GM12878 (cell line): ENCODE data around the gene HAAO. TPM values are rescaled to one million over a fixed set of nuclear protein-coding genes. Genes with fewer than 3 reads are reported as not detected.

Experiments used
- ATAC-seq: fragments of 200-7000 bp; cut with Tn5 transposase; 3 replicates; pipeline ENCODE4 v1.9.1; 2020; ENCODE audit warnings: mild to moderate bottlenecking, moderate library complexity
- BruUV-seq: library from RNA; stranded (reverse); fragments of 400-500 nt; replicated peaks from 2 replicates; lab custom pipeline; 2021; lab: Mats Ljungman, UMichigan
- CTCF ChIA-PET: fragments of 300-600 bp; sonication (Branson Sonifier 250); formaldehyde crosslinking; extraction: SDS; loops from one replicate; lab custom pipeline; 2021; ENCODE audit warnings: inconsistent platforms; lab: Yijun Ruan, JAX
- POLR2A ChIA-PET: fragments of 350-600 bp; formaldehyde crosslinking; extraction: SDS; loops from one replicate; lab custom pipeline; 2021; ENCODE audit warnings: inconsistent platforms; lab: Charles Lee
- RAD21 ChIA-PET: fragments of 300-600 bp; sonication (Branson Sonifier 250); formaldehyde crosslinking; loops from one replicate; lab custom pipeline; 2023; ENCODE audit warnings: antibody characterized with exemption; ENCODE audit not compliant: unreplicated experiment; lab: Charles Lee
- SMC1A ChIA-PET: fragments of 300-600 bp; sonication (Branson Sonifier 250); formaldehyde crosslinking; loops from one replicate; lab custom pipeline; 2023; ENCODE audit not compliant: unreplicated experiment, uncharacterized antibody; lab: Charles Lee
- DNase-seq: peaks from one replicate; pipeline ENCODE4 v3.0.0-alpha.2; 2011; ENCODE audit warnings: low read depth, low spot score
- FAIRE-seq: peaks from 3 replicates; lab custom pipeline; 2011; peaks lifted over from hg19 to GRCh38; lab: Jason Lieb, UNC
- H2AFZ ChIP-seq: 2 replicates; pipeline ENCODE4 v1.6.0; 2011; ENCODE audit warnings: low read depth, low read length, control low read depth; ENCODE audit not compliant: control insufficient read depth
- H3K27ac ChIP-seq: 2 replicates; pipeline ENCODE4 v1.5.1; 2011; ENCODE audit warnings: control low read depth; ENCODE audit not compliant: control insufficient read depth, insufficient read depth
- H3K27me3 ChIP-seq, 2 experiments: replicated peaks in 1 of 2; 2 replicates each; pipeline versions ENCODE4 v1.6.0 to v1.6.1; 2011; ENCODE audit warnings: low read length in 1 of 2; ENCODE audit not compliant: control insufficient read depth in 2 of 2, insufficient read depth in 2 of 2
- H3K36me3 ChIP-seq, 2 experiments: 2 replicates each; pipeline ENCODE4 v1.5.1; 2011; ENCODE audit warnings: low read length in 1 of 2; ENCODE audit not compliant: control insufficient read depth in 2 of 2, insufficient read depth in 2 of 2
- H3K4me1 ChIP-seq: 2 replicates; pipeline ENCODE4 v1.6.1; 2011; ENCODE audit warnings: mild to moderate bottlenecking, low read length, moderate library complexity, mixed read lengths; ENCODE audit not compliant: control insufficient read depth, insufficient read depth
- H3K4me2 ChIP-seq: 2 replicates; pipeline ENCODE4 v1.6.0; 2011; ENCODE audit warnings: control low read depth; ENCODE audit not compliant: control insufficient read depth, insufficient read depth
- H3K4me3 ChIP-seq: fragments of 200-600 bp; sonication (generic); 2 replicates; pipeline ENCODE4 v1.5.1; 2016
- H3K79me2 ChIP-seq: 2 replicates; pipeline ENCODE4 v1.6.0; 2011; ENCODE audit warnings: low read length; ENCODE audit not compliant: control insufficient read depth, insufficient read depth
- H3K9ac ChIP-seq: 2 replicates; pipeline ENCODE4 v1.8.0; 2011; ENCODE audit warnings: low read length, control low read depth, mixed read lengths; ENCODE audit not compliant: control insufficient read depth, insufficient read depth
- H3K9me3 ChIP-seq: replicated peaks from 3 replicates; pipeline ENCODE4 v1.5.1; 2011; ENCODE audit warnings: mild to moderate bottlenecking, low read length; ENCODE audit not compliant: control insufficient read depth, insufficient read depth
- H4K20me1 ChIP-seq: 2 replicates; pipeline ENCODE4 v1.6.0; 2011; ENCODE audit not compliant: control insufficient read depth, insufficient read depth
- CBX5 ChIP-seq: sonication (generic); IDR thresholded peaks from 2 replicates; pipeline ENCODE4 v1.6.1; 2016; ENCODE audit warnings: low read depth, moderate library complexity, mild to moderate bottlenecking, inconsistent platforms
- CHD1 ChIP-seq: IDR thresholded peaks from 2 replicates; pipeline ENCODE4 v1.6.1; 2012; ENCODE audit warnings: low read depth, low read length, improper control_type of control experiment
- CREM ChIP-seq: IDR thresholded peaks from 2 replicates; pipeline ENCODE4 v1.6.1; 2014; ENCODE audit warnings: antibody characterized with exemption, low read depth
- MTA3 ChIP-seq: IDR thresholded peaks from 2 replicates; pipeline ENCODE4 v1.6.1; 2012; ENCODE audit warnings: low read length, inconsistent platforms, borderline replicate concordance
- SMAD5 ChIP-seq: IDR thresholded peaks from 2 replicates; pipeline ENCODE4 v1.6.1; 2016; ENCODE audit warnings: antibody characterized with exemption, low read depth
- TCF7 ChIP-seq: IDR thresholded peaks from 2 replicates; pipeline ENCODE4 v1.6.1; 2014; ENCODE audit warnings: antibody characterized with exemption, borderline replicate concordance
- ZNF24 ChIP-seq: fragments of 450-650 bp; IDR thresholded peaks from 2 replicates; pipeline ENCODE4 v1.6.1; 2017; ENCODE audit warnings: antibody characterized with exemption, mild to moderate bottlenecking
- WGBS: methylation state at CpG from one replicate; pipeline ENCODE4 v1.1.6; 2016; ENCODE audit warnings: low lambda C conversion rate; ENCODE audit not compliant: insufficient replicate concordance, insufficient coverage; ENCODE audit errors: missing lambda C conversion rate; 5-methylcytosine and 5-hydroxymethylcytosine counted together
- in situ Hi-C: fragments of 300-500 bp; cut with MboI; formaldehyde crosslinking; loops from 9 replicates; pipeline ENCODE4 v1.14.3; 2018; ENCODE audit warnings: mixed read lengths
- intact Hi-C: fragments of 100-400 bp; cut with micrococcal nuclease; formaldehyde crosslinking; loops from one replicate; pipeline ENCODE4 v1.14.2; 2022; ENCODE audit not compliant: unreplicated experiment
- polyA plus RNA-seq, 11 experiments: library from polyadenylated mRNA; depleted of rRNA in 4 of 11; unstranded in 6 of 11; stranded (reverse) in 5 of 11; fragments of >200 nt; fragmentation: Nextera tagmentation in 4 of 11; fragmentation: Illumina TruSeq in 1 of 11; extraction: Ambion mirVana in 4 of 11; extraction: Trizol in 1 of 11; gene quantifications; 1 replicate in 1 of 11; 2 replicates in 10 of 11; pipeline versions ENCODE4 v1.2.1 to v1.2.3, GENCODE V29; 2011 to 2016; ENCODE audit warnings: inconsistent platforms in 2 of 11, missing spikeins in 2 of 11, low read depth in 1 of 11
- total RNA-seq, 4 experiments: library from RNA; depleted of rRNA in 3 of 4; stranded (reverse); fragments of >200 nt in 3 of 4; fragmentation: Illumina TruSeq in 1 of 4; extraction: Trizol in 1 of 4; gene quantifications; 2 replicates each; pipeline versions ENCODE4 v1.2.1 to v1.2.3, GENCODE V29; 2013 to 2021
- TF ChIP-seq, protein P1 (sequence below): IDR thresholded peaks from 2 replicates; pipeline ENCODE4 v1.6.1; 2012; ENCODE audit warnings: mild to moderate bottlenecking, low read depth, low read length
- TF ChIP-seq, protein P2 (sequence below): fragments of 450-650 bp; IDR thresholded peaks from 2 replicates; pipeline ENCODE4 v1.6.1; 2018; ENCODE audit warnings: mild to moderate bottlenecking, low read depth, moderate library complexity; ENCODE audit not compliant: partially characterized antibody
- TF ChIP-seq, protein P3 (sequence below): fragments of 450-650 bp; IDR thresholded peaks from 2 replicates; pipeline ENCODE4 v1.6.1; 2016; ENCODE audit warnings: mild to moderate bottlenecking

Gene HAAO
- total and polyA plus RNA-seq, 10 of the 15 experiments (the other 5 are each of a cell fraction or from before 2014, with no cell fraction given) = 4.3 to 58.7 (median 26.8) TPM

DNA sequence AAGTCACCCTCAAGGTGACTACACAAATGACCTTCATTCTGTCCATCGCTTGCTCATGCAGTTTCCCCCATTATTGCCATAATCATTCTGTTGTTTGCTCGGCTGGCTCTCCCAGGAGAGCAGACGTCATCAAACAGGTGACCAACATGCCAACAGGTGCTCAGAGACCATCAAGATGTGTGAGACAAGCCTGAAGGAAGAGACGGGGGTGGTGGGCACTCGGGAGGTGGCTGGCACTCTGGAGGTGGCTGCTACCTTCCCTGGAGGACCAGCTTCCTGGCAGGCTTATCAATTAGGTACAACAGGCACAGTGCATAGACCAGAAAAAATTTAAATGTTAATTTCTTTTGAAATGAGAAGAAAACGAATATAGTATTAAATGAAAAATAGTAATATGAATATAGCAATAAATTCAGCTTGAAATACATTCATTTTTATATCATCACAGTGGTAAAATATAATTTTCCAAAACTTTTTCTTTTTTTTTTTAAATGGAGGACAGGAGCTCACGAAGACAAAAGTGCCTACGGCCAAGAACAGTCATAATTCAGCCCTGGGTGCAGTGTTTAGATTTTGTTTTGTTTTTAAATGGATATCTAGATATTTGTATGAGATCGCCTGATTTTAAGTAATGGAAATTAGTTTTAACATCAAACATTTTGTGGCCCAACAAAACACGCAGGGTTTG is 16.9 kb upstream of the HAAO start:
- 13% methylated on average over 10 of the region's 10 CpGs for WGBS
- Histone ChIP-seq H3K36me3 (no peaks in the 10 kb centered on the region), H3K27ac (peak overlapping the region; percentile 97), H2AFZ (peak overlapping the region; percentile 74; the same call in 1 of the 2 replicates), H3K4me3 (peak overlapping the region; percentile 68), H3K9ac (peak overlapping the region; percentile 97), H3K4me2 (peak overlapping the region; percentile 54), H3K9me3 (no peaks in the 10 kb centered on the region; the same call in 2 of the 3 replicates), H4K20me1 (no peaks in the 10 kb centered on the region), H3K4me1 (peaks cover 9% of the 10 kb centered on the region), H3K79me2 (no peaks in the 10 kb centered on the region), H3K27me3 (no peaks in the 10 kb centered on the region)
- ChIA-PET SMC1A (interaction anchor here (0.5 to 3.7 kb wide), 9 partner anchors 10 to 311 kb away, joined by 3 to 60 read pairs (median 4); partner anchors contain the start of gene HAAO), CTCF (interaction anchor here (0.6 to 6.1 kb wide), 5 partner anchors 9 to 733 kb away, joined by 3 to 69 read pairs (median 12); partner anchors contain the start of gene HAAO), RAD21 (interaction anchor here (1.8 to 3.5 kb wide), 5 partner anchors 9 to 210 kb away, joined by 5 to 96 read pairs (median 8); partner anchors contain the start of gene HAAO), POLR2A (interaction anchor here (0.6 to 3.8 kb wide), 4 partner anchors 8 to 511 kb away, joined by 3 to 99 read pairs (median 10); no protein-coding TSS in a partner anchor)
- intact Hi-C loops = no loop called here
- DNase-seq = no peak
- TF ChIP-seq CREM = no peak
- TF ChIP-seq, protein P1, sequence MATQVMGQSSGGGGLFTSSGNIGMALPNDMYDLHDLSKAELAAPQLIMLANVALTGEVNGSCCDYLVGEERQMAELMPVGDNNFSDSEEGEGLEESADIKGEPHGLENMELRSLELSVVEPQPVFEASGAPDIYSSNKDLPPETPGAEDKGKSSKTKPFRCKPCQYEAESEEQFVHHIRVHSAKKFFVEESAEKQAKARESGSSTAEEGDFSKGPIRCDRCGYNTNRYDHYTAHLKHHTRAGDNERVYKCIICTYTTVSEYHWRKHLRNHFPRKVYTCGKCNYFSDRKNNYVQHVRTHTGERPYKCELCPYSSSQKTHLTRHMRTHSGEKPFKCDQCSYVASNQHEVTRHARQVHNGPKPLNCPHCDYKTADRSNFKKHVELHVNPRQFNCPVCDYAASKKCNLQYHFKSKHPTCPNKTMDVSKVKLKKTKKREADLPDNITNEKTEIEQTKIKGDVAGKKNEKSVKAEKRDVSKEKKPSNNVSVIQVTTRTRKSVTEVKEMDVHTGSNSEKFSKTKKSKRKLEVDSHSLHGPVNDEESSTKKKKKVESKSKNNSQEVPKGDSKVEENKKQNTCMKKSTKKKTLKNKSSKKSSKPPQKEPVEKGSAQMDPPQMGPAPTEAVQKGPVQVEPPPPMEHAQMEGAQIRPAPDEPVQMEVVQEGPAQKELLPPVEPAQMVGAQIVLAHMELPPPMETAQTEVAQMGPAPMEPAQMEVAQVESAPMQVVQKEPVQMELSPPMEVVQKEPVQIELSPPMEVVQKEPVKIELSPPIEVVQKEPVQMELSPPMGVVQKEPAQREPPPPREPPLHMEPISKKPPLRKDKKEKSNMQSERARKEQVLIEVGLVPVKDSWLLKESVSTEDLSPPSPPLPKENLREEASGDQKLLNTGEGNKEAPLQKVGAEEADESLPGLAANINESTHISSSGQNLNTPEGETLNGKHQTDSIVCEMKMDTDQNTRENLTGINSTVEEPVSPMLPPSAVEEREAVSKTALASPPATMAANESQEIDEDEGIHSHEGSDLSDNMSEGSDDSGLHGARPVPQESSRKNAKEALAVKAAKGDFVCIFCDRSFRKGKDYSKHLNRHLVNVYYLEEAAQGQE = no peak
- TF ChIP-seq, protein P2, sequence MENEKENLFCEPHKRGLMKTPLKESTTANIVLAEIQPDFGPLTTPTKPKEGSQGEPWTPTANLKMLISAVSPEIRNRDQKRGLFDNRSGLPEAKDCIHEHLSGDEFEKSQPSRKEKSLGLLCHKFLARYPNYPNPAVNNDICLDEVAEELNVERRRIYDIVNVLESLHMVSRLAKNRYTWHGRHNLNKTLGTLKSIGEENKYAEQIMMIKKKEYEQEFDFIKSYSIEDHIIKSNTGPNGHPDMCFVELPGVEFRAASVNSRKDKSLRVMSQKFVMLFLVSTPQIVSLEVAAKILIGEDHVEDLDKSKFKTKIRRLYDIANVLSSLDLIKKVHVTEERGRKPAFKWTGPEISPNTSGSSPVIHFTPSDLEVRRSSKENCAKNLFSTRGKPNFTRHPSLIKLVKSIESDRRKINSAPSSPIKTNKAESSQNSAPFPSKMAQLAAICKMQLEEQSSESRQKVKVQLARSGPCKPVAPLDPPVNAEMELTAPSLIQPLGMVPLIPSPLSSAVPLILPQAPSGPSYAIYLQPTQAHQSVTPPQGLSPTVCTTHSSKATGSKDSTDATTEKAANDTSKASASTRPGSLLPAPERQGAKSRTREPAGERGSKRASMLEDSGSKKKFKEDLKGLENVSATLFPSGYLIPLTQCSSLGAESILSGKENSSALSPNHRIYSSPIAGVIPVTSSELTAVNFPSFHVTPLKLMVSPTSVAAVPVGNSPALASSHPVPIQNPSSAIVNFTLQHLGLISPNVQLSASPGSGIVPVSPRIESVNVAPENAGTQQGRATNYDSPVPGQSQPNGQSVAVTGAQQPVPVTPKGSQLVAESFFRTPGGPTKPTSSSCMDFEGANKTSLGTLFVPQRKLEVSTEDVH = peak; percentile 21
- TF ChIP-seq ZNF24 = no peak
- TF ChIP-seq CHD1 = 0 out of 2 replicates have a peak, but pooled peaks have one; percentile 48
- TF ChIP-seq TCF7 = no peak
- TF ChIP-seq CBX5 = 0 out of 2 replicates have a peak, but pooled peaks have one; percentile 18
- TF ChIP-seq MTA3 = 0 out of 2 replicates have a peak, but pooled peaks have one; percentile 33
- TF ChIP-seq, protein P3, sequence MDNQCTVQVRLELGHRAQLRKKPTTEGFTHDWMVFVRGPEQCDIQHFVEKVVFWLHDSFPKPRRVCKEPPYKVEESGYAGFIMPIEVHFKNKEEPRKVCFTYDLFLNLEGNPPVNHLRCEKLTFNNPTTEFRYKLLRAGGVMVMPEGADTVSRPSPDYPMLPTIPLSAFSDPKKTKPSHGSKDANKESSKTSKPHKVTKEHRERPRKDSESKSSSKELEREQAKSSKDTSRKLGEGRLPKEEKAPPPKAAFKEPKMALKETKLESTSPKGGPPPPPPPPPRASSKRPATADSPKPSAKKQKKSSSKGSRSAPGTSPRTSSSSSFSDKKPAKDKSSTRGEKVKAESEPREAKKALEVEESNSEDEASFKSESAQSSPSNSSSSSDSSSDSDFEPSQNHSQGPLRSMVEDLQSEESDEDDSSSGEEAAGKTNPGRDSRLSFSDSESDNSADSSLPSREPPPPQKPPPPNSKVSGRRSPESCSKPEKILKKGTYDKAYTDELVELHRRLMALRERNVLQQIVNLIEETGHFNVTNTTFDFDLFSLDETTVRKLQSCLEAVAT = 0 out of 2 replicates have a peak, but pooled peaks have one; percentile 22
- TF ChIP-seq SMAD5 = no peak
- ATAC-seq = no peak
- no peak for FAIRE-seq
- BruUV-seq = TSS peak; percentile 80
- in situ Hi-C loops = no loop called here
